BJ (cell line): ENCODE measurements around the gene TRAPPC12. TPM values are rescaled to one million over a fixed set of nuclear protein-coding genes. Genes with fewer than 3 reads are reported as not detected.

Source experiments
- CTCF ChIA-PET: fragments of 350-600 bp; formaldehyde crosslinking; extraction: SDS; loops from one replicate; lab custom pipeline; 2021; ENCODE audit warnings: antibody characterized with exemption, inconsistent platforms; lab: Yijun Ruan, JAX
- POLR2A ChIA-PET: fragments of 300-600 bp; sonication (Branson Sonifier 250); formaldehyde crosslinking; extraction: SDS; loops from one replicate; lab custom pipeline; 2021; ENCODE audit warnings: antibody characterized with exemption; lab: Charles Lee
- DNase-seq: peaks from one replicate; pipeline ENCODE4 v3.0.0-alpha.2; 2011; ENCODE audit warnings: low read depth
- H3K27me3 ChIP-seq: 2 replicates; pipeline ENCODE4 v1.6.0; 2011; ENCODE audit warnings: low read length; ENCODE audit not compliant: control insufficient read depth, insufficient read depth
- H3K36me3 ChIP-seq: 2 replicates; pipeline ENCODE4 v1.5.1; 2011; ENCODE audit warnings: low read length; ENCODE audit not compliant: control insufficient read depth, insufficient read depth
- H3K4me3 ChIP-seq: 2 replicates; pipeline ENCODE4 v1.5.1; 2011; ENCODE audit warnings: low read depth, mild to moderate bottlenecking, control low read depth, low read length
- CTCF ChIP-seq: IDR thresholded peaks from 2 replicates; pipeline ENCODE4 v1.5.1; 2011; ENCODE audit warnings: low read depth, mild to moderate bottlenecking, control low read depth, inconsistent platforms, low read length, moderate library complexity; ENCODE audit not compliant: insufficient read depth
- polyA plus RNA-seq: library from polyadenylated mRNA; depleted of rRNA; stranded (reverse); fragments of >200 nt; gene quantifications from 2 replicates; pipeline ENCODE4 v1.2.3, GENCODE V29; 2011

The TRAPPC12 gene
- polyA plus RNA-seq, 1 experiment = 57.8 TPM

GRCh38 chr2:3503046-3503445, 123.6 kb downstream of the TRAPPC12 start:
- H3K36me3 ChIP-seq = peaks cover 13% of the 10 kb centered on the region
- ChIA-PET POLR2A (no interaction called here), CTCF (no interaction called here)
- DNase-seq = no peak
- no peak for TF ChIP-seq CTCF
- H3K4me3 ChIP-seq = no peak overlapping the region
- H3K27me3 ChIP-seq = no peaks in the 10 kb centered on the region

- ChIA-PET CTCF (no interaction called here), POLR2A (no interaction called here)
- Histone ChIP-seq H3K27me3 (no peaks in the 10 kb centered on the region), H3K4me3 (no peak overlapping the region), H3K36me3 (peaks cover 11% of the 10 kb centered on the region)
- no peak for DNase-seq
- TF ChIP-seq CTCF = no peak
These were observed 124.0 kb downstream of the TRAPPC12 start for GRCh38 chr2:3503483-3503882.

GRCh38 chr2:3504741-3505140, 125.2 kb downstream of the TRAPPC12 start:
- DNase-seq = no peak
- Histone ChIP-seq H3K4me3 (no peak overlapping the region), H3K27me3 (no peaks in the 10 kb centered on the region), H3K36me3 (peaks cover 7% of the 10 kb centered on the region)
- CTCF ChIA-PET = interaction anchor here (1.0 to 1.1 kb wide), 2 partner anchors 12 to 28 kb away, joined by 4 read pairs; no protein-coding TSS in a partner anchor
- POLR2A ChIA-PET = no interaction called here
- TF ChIP-seq CTCF = no peak

GRCh38 chr2:3505771-3506170, 126.3 kb downstream of the TRAPPC12 start:
- DNase-seq = no peak
- Histone ChIP-seq H3K27me3 (no peaks in the 10 kb centered on the region), H3K4me3 (no peak overlapping the region), H3K36me3 (peaks cover 2% of the 10 kb centered on the region; the same call in 1 of the 2 replicates)
- no peak for TF ChIP-seq CTCF
- ChIA-PET CTCF (interaction anchor here (0.8 to 1.1 kb wide), 4 partner anchors 11 to 45 kb away, joined by 3 to 4 read pairs (median 4); no protein-coding TSS in a partner anchor), POLR2A (no interaction called here)

GRCh38 chr2:3512086-3512485, 132.6 kb downstream of the TRAPPC12 start:
- Histone ChIP-seq H3K27me3 (no peaks in the 10 kb centered on the region), H3K36me3 (peaks cover 7% of the 10 kb centered on the region), H3K4me3 (no peak overlapping the region)
- POLR2A ChIA-PET = no interaction called here
- CTCF ChIA-PET = no interaction called here
- no peak for DNase-seq
- TF ChIP-seq CTCF = no peak
